Esophagus squamous epithelium (tissue), 5 donors: Measurements from ENCODE around the gene ENTREP3. TPM values are rescaled to one million over a fixed set of nuclear protein-coding genes. Genes with fewer than 3 reads are reported as not detected.
A peak's percentile ranks its signal among the peaks of the same experiment; 100 is the strongest.

Experiments used
- DNase-seq: peaks from one replicate; lab custom pipeline; 2025; lab: John Stamatoyannopoulos, UW
- H3K27ac ChIP-seq, 4 donors: fragments of 200-600 bp; sonication (generic); one replicate each; pipeline ENCODE4 v1.5.1; 2016 to 2019; ENCODE audit warnings: mild to moderate bottlenecking in 1 of 4
- H3K27me3 ChIP-seq, 4 donors: fragments of 200-600 bp; sonication (generic); 1 replicate in 3 of 4; 2 replicates in 1 of 4; pipeline versions ENCODE4 v1.5.1 to v1.6.0; 2017 to 2021; ENCODE audit warnings: antibody characterized with exemption in 1 of 4
- H3K36me3 ChIP-seq, 3 donors: fragments of 200-600 bp; sonication (generic); one replicate each; pipeline ENCODE4 v1.5.1; 2016 to 2019
- H3K4me1 ChIP-seq, 3 donors: fragments of 200-600 bp; sonication (generic); one replicate each; pipeline ENCODE4 v1.5.1; 2017 to 2019
- H3K4me3 ChIP-seq, 4 donors: fragments of 200-600 bp; sonication (generic); 1 replicate in 3 of 4; 2 replicates in 1 of 4; pipeline ENCODE4 v1.5.1; 2016 to 2019; ENCODE audit warnings: mild to moderate bottlenecking in 2 of 4, moderate library complexity in 1 of 4
- H3K9me3 ChIP-seq, 3 donors: fragments of 200-600 bp; sonication (generic); one replicate each; pipeline ENCODE4 v1.5.1; 2016 to 2019
- CTCF ChIP-seq, 6 experiments: fragments of 450-650 bp in 4 of 6; fragments of 200-600 bp in 2 of 6; sonication (generic) in 2 of 6; IDR thresholded peaks; one replicate each; pipeline ENCODE4 v1.5.1; 2016 to 2019; ENCODE audit warnings: antibody characterized with exemption in 6 of 6, mild to moderate bottlenecking in 4 of 6, moderate library complexity in 4 of 6
- POLR2A ChIP-seq, 4 donors: fragments of 450-650 bp; IDR thresholded peaks; one replicate each; pipeline ENCODE4 v1.6.1; 2017; ENCODE audit warnings: antibody characterized with exemption in 4 of 4, mild to moderate bottlenecking in 4 of 4, moderate library complexity in 3 of 4
- WGBS, 2 donors: methylation state at CpG; one replicate each; pipeline ENCODE4 v1.1.5; 2018; 5-methylcytosine and 5-hydroxymethylcytosine counted together
- intact Hi-C: fragments of 100-400 bp; cut with DNase I; formaldehyde crosslinking; loops from one replicate; pipeline ENCODE4 v1.15.0; 2022
- total RNA-seq, 4 donors: library from RNA; depleted of rRNA; stranded (reverse); fragments of >200 nt; gene quantifications; one replicate each; pipeline ENCODE4 v1.1.0, GENCODE V29; 2016
- donor health status: DM: yes; HTN: yes; CAD: no.

The ENTREP3 gene
- total RNA-seq, 4 donors from 2014 or later, result 10.5 to 27.9 (median 16.1) TPM

GRCh38 chr1:155210314-155211104 is 44.8 kb downstream of the ENTREP3 start:
- no peak for TF ChIP-seq CTCF (IDR thresholded peaks at IDR 0.05)
- no peak for TF ChIP-seq POLR2A (IDR thresholded peaks at IDR 0.05)
- intact Hi-C loops, result no loop called here
- Histone ChIP-seq H3K9me3 (no peaks in the 10 kb centered on the region), H3K27me3 (no peaks in the 10 kb centered on the region), H3K27ac (peak overlapping the region in 3 of 4 donors; percentile 97 to 99 (median 98)), H3K4me1 (peaks cover 21 to 47% (median 26%) of the 10 kb centered on the region in 3 donors), H3K36me3 (peaks cover 0 to 33% (median 0%) of the 10 kb centered on the region in 3 donors), H3K4me3 (no peak overlapping the region)
- WGBS, 2 donors, result 50 to 86% methylated on average over 3 to 4 of the region's 4 CpGs
- DNase-seq, result no peak

- H3K27ac ChIP-seq, result peak overlapping the region; percentile 97 to 99 (median 98)
- peak overlapping the region; percentile 79 to 100 (median 86) for H3K4me3 ChIP-seq
- no peak for TF ChIP-seq CTCF (IDR thresholded peaks at IDR 0.05)
- TF ChIP-seq POLR2A (IDR thresholded peaks at IDR 0.05), result no peak
- no peaks in the 10 kb centered on the region for H3K27me3 ChIP-seq
- WGBS, 2 donors, result 3 to 10% methylated on average over 6 to 10 of the region's 13 CpGs
- peaks cover 21 to 47% (median 26%) of the 10 kb centered on the region in 3 donors for H3K4me1 ChIP-seq
- intact Hi-C loops, result loop anchor here (5.0 kb wide), 1 partner anchor 33 kb away; a partner anchor contains a TSS
- no peak for DNase-seq
- no peaks in the 10 kb centered on the region for H3K9me3 ChIP-seq
- H3K36me3 ChIP-seq, result peaks cover 0 to 26% (median 0%) of the 10 kb centered on the region in 3 donors
Measured at GRCh38 chr1:155209312-155209721, 46.0 kb downstream of the ENTREP3 start.

- Histone ChIP-seq H3K36me3 (peaks cover 0 to 26% (median 0%) of the 10 kb centered on the region in 3 donors), H3K9me3 (no peaks in the 10 kb centered on the region), H3K4me1 (peaks cover 21 to 47% (median 26%) of the 10 kb centered on the region in 3 donors), H3K4me3 (peak within 1 kb of the TSS; percentile 79 to 100 (median 86)), H3K27me3 (no peaks in the 10 kb centered on the region), H3K27ac (peak within 1 kb of the TSS; percentile 97 to 99 (median 98))
- WGBS, 2 donors, result 0% methylated on average over 7 to 10 of the region's 64 CpGs
- TF ChIP-seq CTCF (IDR thresholded peaks at IDR 0.05), result no peak
- peak in 2 of 4 donors; percentile 24 to 30 for TF ChIP-seq POLR2A (IDR thresholded peaks at IDR 0.05)
- peak; percentile 55 for DNase-seq
- intact Hi-C loops, result loop anchor here (5.0 kb wide), 1 partner anchor 34 kb away; a partner anchor contains a TSS
Measured at GRCh38 chr1:155208541-155209311, 46.6 kb downstream of the ENTREP3 start, which contains the start of gene MTX1. TSS of gene MTX1 (plus strand) at chr1:155208695. CDS start at chr1:155208805, 110 bp downstream.

GRCh38 chr1:155207806-155208540 is 47.3 kb downstream of the ENTREP3 start, which contains the start of gene THBS3:
TSS of gene THBS3 (minus strand) at chr1:155207897. CDS start at chr1:155207876, 21 bp downstream.
- DNase-seq, result no peak
- Histone ChIP-seq H3K9me3 (no peaks in the 10 kb centered on the region), H3K27me3 (no peaks in the 10 kb centered on the region), H3K4me1 (peaks cover 21 to 47% (median 26%) of the 10 kb centered on the region in 3 donors), H3K27ac (peak within 1 kb of the TSS; percentile 97 to 99 (median 98)), H3K36me3 (peaks cover 0 to 26% (median 0%) of the 10 kb centered on the region in 3 donors), H3K4me3 (peak within 1 kb of the TSS; percentile 79 to 100 (median 86))
- intact Hi-C loops, result loop anchor here (5.0 kb wide), 1 partner anchor 34 kb away; a partner anchor contains a TSS
- 6 to 7% methylated on average over 13 to 16 of the region's 17 CpGs for WGBS, 2 donors
- TF ChIP-seq POLR2A (IDR thresholded peaks at IDR 0.05) (no peak), CTCF (IDR thresholded peaks at IDR 0.05) (no peak)
